Measurements from ENCODE around the gene PLD1.

Gene PLD1

DNA sequence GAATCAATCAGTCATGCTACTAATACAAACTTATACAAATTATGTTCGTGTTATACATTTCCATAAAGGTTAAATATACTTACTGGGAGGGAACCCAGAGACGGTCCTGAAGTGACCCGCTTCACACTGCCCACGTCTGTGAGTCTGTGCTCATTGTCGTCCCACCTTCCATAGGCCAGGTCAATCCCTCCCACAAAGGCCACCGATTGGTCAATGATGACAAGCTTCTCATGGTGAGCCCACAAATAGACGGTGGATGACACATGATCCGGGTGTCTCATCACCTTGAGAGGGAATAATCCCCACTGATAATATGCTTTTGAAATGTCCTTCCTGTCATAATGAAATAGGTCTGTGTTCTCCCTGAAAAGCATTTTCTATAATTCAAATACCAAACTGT lies 121.7 kb downstream of the PLD1 start:
- H3K27me3 Mint-ChIP-seq: no peaks in the 10 kb centered on the region
- H3K4me3 Mint-ChIP-seq: no peak overlapping the region
- H3K9me3 Mint-ChIP-seq: no peaks in the 10 kb centered on the region
- H3K36me3 Mint-ChIP-seq (ENCODE audit: low read depth): no peaks in the 10 kb centered on the region
- no peak overlapping the region for H3K27ac Mint-ChIP-seq
- H3K4me1 Mint-ChIP-seq (ENCODE audit: low read depth): peaks cover 9% of the 10 kb centered on the region

DNA sequence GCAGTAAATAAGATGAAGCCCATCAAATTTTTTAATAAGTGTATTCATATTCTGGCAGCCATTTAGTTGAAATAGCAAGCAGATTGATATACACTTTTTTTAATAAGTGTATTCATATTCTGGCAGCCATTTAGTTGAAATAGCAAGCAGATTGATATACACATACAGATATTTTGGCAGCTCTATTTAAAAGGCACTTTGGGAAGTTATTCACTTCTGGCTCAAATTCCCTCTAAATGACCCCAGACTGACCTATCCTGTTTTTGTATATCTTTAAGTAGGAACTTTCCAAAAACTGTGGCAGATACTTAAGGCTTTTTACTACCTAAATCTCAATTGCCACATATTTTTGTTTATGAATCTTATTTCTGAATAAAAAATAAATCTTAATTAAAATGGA lies 122.3 kb downstream of the PLD1 start:
- no peak overlapping the region for H3K4me3 Mint-ChIP-seq
- H3K27ac Mint-ChIP-seq: no peak overlapping the region
- H3K9me3 Mint-ChIP-seq: no peaks in the 10 kb centered on the region
- H3K36me3 Mint-ChIP-seq (ENCODE audit: low read depth): no peaks in the 10 kb centered on the region
- H3K27me3 Mint-ChIP-seq: peaks cover 4% of the 10 kb centered on the region
- H3K4me1 Mint-ChIP-seq (ENCODE audit: low read depth): peaks cover 9% of the 10 kb centered on the region

DNA sequence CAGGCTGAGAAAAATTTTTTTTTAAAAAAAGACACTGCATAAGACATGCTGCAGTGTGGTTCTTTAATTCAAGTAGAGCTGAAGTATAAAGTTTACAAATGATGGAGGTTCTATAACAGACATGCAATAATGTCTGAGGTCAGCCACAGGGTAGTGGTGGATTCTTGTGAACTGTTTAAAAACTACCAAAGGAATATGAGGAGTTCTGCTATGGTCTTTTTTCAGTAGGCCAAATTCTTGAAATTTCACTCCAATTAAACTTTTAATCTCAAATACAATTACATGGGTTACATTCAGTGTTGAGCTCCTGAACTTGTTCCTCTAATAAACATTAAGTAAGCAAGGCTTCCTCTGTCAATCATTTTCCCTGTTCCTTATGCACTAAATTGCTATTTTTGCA lies 122.7 kb downstream of the PLD1 start:
- peaks cover 9% of the 10 kb centered on the region for H3K4me1 Mint-ChIP-seq (ENCODE audit: low read depth)

DNA sequence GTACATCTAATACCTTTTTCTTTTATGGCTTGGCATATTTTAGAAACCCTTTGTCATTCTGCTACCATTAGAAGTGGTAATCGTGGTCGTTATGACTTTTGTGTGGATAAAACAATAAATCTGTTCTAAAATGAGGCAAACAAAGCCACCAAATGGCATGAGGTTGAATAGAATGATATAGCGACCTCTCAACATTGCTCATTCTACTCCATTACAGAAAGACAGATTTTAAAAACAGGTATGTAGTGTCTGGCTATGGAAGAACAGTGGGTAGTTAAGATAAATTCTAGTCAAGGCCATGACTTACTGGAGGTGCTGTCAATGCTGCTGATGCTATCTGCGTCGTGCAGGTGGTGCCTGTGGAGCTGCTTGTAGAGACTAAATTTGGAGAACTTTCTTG lies 123.2 kb downstream of the PLD1 start:
- peaks cover 4% of the 10 kb centered on the region for H3K27me3 Mint-ChIP-seq
- no peak overlapping the region for H3K4me3 Mint-ChIP-seq
- H3K9me3 Mint-ChIP-seq: no peaks in the 10 kb centered on the region
- peaks cover 9% of the 10 kb centered on the region for H3K4me1 Mint-ChIP-seq (ENCODE audit: low read depth)
- no peaks in the 10 kb centered on the region for H3K36me3 Mint-ChIP-seq (ENCODE audit: low read depth)
- no peak overlapping the region for H3K27ac Mint-ChIP-seq

More for the DNA sequence above, 122.7 kb downstream of the PLD1 start:
- Mint-ChIP-seq H3K27me3 (peaks cover 4% of the 10 kb centered on the region), H3K9me3 (no peaks in the 10 kb centered on the region), H3K36me3 (ENCODE audit: low read depth) (no peaks in the 10 kb centered on the region), H3K4me3 (no peak overlapping the region), H3K27ac (no peak overlapping the region)

DNA sequence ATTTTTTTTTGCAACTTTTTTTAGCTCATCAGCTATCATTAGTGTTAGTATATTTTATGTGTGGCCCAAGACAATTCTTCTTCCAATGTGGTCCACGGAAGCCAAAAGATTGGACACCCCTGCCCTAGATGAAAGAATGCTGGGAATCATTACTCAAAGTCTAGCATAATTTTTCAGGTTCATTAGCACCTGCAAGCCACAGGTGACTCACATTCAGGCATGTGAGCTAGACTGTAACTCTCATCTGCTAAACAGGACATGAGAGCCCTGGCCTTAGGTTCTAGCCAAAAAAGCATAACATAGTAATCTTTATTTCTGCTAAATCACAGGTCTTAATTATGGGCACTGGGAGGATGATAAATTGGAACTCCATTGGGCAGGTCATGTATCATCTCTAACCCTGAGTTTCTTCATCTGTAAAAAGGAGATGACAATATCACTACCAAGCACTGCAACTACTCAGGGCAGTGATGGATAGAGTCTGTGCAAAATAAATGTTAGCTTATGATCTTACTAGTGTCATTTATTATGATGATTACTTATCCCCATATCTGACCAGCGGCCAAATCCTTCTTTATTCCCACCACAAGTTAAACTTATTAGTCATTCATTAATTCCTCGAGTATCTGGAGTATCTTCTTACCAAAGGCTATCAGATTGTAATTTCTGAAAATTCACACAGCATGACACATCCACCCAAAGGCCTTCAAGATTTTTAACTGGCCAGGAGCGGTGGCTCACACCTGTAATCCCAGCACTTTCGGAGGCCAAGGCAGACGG lies 125.0 kb downstream of the PLD1 start:
- no peaks in the 10 kb centered on the region for H3K9me3 Mint-ChIP-seq
- no peak overlapping the region for H3K27ac Mint-ChIP-seq
- H3K36me3 Mint-ChIP-seq (ENCODE audit: low read depth): no peaks in the 10 kb centered on the region
- peaks cover 3% of the 10 kb centered on the region for H3K4me1 Mint-ChIP-seq (ENCODE audit: low read depth)
- peaks cover 4% of the 10 kb centered on the region for H3K27me3 Mint-ChIP-seq
- H3K4me3 Mint-ChIP-seq: no peak overlapping the region

DNA sequence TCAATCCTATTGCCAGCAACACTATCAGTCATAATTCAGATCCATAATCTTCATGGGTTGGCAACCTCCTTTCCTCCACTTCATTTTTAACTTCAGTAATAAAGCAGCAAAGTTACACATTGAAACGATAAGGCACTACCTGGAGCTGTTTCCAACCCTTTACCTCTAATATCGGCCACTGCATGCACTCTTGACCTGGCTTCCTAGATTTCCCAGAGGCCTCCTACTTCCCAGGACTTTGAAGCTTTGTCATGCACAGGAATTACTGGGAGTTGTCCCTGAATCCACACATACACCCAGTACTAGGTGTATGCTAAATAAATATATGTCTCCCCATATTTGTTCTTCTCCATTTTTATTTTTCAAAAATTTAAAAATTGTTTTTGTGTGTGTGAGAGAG lies 126.1 kb downstream of the PLD1 start:
- H3K27ac Mint-ChIP-seq: no peak overlapping the region

DNA sequence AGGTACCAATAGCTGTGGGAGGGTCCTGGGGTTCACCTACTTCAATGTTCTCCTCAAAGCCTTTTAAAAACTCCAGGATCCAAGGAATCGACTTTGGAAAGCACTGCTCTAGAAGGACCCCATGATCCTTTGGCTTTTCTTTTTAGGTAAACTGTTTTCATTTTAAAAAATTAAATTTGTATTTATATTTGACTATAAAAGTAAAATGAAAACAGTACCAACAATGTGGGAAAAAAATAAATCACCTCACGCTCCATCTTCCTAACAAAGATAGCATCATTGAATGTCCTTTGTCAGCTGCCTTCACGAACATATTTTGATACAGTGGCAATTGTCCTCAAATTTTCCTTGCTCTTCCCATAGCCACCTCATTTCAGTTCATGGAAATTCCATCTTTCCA lies 127.5 kb downstream of the PLD1 start:
- Mint-ChIP-seq H3K27me3 (peaks cover 4% of the 10 kb centered on the region), H3K9me3 (no peaks in the 10 kb centered on the region), H3K27ac (no peak overlapping the region), H3K4me1 (ENCODE audit: low read depth) (no peaks in the 10 kb centered on the region), H3K36me3 (ENCODE audit: low read depth) (no peaks in the 10 kb centered on the region), H3K4me3 (no peak overlapping the region)

More for the DNA sequence above, 126.1 kb downstream of the PLD1 start:
- Mint-ChIP-seq H3K36me3 (ENCODE audit: low read depth) (no peaks in the 10 kb centered on the region), H3K4me3 (no peak overlapping the region), H3K9me3 (no peaks in the 10 kb centered on the region), H3K4me1 (ENCODE audit: low read depth) (no peaks in the 10 kb centered on the region), H3K27me3 (peaks cover 4% of the 10 kb centered on the region)

DNA sequence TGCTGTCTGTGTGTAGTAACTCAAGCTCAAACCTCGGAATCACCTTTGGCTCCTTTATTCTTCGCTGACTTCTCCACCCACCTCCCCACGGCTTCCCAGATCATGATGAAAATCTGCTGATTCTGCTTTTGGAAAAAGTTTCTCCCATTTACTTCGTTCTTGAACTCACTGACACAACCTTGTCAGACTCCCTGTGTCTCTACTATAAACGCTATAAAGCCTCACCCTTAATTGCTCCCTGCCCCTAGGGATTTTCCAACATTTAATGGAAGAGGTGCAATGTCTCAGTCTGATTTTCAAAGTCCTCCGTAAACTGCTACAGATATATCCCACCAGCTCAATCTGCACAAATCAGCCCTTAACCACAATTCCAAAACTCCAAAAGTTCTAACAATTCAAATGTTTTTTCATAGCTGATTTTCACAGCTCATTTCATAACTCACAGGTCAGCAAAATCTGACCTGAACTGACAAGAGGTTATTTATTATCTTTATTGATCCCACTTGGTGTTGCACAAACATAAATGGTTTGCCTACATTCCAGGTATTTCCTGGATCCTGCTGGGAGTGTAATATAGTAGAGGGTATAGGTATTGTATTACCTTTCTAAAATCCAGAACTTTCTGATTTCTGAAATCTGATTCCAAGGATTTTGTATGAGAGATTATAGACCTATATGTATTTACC lies 129.4 kb downstream of the PLD1 start:
- H3K4me1 Mint-ChIP-seq (ENCODE audit: low read depth): no peaks in the 10 kb centered on the region
- H3K27me3 Mint-ChIP-seq: peaks cover 4% of the 10 kb centered on the region

DNA sequence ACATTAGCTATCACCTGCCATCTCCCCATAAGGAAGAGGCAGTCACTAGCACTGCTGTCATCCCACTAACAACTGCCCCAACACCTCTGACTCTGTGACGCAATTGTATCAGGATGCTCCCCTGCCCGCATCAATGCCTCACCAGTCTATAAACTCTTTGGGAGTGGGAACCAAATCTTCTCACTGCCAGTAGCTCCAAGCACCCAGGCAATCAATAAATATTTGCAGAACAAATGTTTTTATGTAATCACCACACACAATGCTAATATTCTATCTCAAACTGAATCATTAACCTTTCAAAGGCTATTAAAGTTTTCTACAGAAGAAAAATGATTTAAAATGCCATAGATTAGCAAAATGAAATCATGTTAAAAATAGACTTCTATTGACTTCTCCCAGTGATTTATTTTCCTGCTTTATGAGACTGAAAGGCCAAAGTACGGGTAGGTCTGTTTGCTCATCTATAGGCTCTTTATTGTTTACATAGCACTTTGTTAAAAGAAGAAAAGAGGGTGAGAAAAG lies 131.3 kb downstream of the PLD1 start:
- Mint-ChIP-seq H3K36me3 (ENCODE audit: low read depth) (no peaks in the 10 kb centered on the region), H3K27ac (no peak overlapping the region), H3K4me3 (no peak overlapping the region), H3K9me3 (no peaks in the 10 kb centered on the region), H3K27me3 (peaks cover 4% of the 10 kb centered on the region), H3K4me1 (ENCODE audit: low read depth) (no peaks in the 10 kb centered on the region)

More for the DNA sequence above, 129.4 kb downstream of the PLD1 start:
- H3K36me3 Mint-ChIP-seq (ENCODE audit: low read depth): no peaks in the 10 kb centered on the region
- H3K4me3 Mint-ChIP-seq: no peak overlapping the region
- no peak overlapping the region for H3K27ac Mint-ChIP-seq
- H3K9me3 Mint-ChIP-seq: no peaks in the 10 kb centered on the region

DNA sequence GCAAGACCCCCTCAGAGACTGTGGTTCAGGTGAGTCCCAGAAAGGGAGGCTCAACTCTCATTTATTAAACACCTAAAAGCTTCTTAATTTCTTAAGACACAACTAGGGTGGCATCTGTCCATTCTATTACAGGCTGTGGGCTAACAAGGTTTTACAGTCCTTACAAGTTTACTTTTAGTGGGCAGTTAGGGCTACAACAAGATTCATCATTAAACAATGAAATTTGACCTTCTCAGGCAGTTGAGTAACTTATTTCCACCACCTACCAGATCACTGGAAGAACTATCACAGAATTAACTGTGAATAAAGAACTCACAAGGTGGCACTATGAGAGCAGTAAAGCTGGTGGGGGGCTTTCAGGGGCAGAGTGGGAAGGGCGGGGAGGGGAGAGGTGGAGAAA lies 132.6 kb downstream of the PLD1 start:
- Mint-ChIP-seq H3K27ac (no peak overlapping the region), H3K9me3 (no peaks in the 10 kb centered on the region), H3K27me3 (no peaks in the 10 kb centered on the region), H3K4me3 (no peak overlapping the region), H3K36me3 (ENCODE audit: low read depth) (no peaks in the 10 kb centered on the region), H3K4me1 (ENCODE audit: low read depth) (no peaks in the 10 kb centered on the region)

DNA sequence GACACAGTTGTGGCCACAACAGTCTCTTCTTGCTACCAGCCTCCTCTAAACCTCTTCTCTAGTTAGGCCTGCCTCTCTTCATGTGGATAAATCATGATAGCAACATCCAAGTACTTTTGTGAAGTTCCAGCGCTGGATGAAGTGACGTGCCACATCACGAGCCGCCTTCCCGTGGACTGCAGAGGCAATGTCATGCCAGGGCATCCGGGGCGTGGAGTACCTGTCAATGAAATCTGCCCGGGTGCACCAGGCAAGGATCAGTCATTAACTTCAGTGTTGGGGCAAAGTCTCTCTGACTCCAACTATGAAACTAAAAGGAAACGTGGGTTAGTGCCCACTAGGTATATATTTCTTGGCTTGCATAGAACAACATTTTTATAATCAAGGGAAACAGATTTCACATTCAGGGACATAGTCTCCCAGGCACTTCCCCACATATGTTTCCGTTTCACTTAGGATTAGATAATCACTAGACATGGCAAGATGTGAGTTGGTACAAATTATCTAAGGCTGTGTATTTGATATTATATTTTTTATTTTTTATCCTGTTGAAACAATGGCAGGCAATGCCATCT lies 133.6 kb downstream of the PLD1 start:
- no peaks in the 10 kb centered on the region for H3K4me1 Mint-ChIP-seq (ENCODE audit: low read depth)
- H3K27ac Mint-ChIP-seq: no peak overlapping the region
- no peaks in the 10 kb centered on the region for H3K36me3 Mint-ChIP-seq (ENCODE audit: low read depth)
- H3K27me3 Mint-ChIP-seq: no peaks in the 10 kb centered on the region
- H3K4me3 Mint-ChIP-seq: no peak overlapping the region
- no peaks in the 10 kb centered on the region for H3K9me3 Mint-ChIP-seq

DNA sequence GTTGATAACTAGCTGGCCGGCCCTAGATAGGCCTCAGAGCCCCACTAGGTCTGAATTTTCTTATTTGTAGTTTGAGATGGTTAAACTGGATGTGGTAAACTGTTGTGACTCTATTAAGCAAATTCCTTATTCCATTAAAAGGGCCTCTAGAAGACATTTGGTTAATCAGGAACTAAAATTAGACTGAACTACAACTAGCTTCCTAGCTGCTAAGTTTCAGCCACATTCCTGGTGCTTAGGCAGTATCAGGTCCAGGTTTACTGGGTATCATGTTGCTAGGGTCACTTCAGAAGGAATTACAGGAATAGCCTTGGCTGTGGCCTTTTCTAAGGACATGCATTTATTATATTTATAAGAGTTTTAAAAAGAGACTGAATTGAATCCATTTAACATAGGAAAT lies 136.3 kb downstream of the PLD1 start:
- Mint-ChIP-seq H3K36me3 (ENCODE audit: low read depth) (no peaks in the 10 kb centered on the region), H3K4me3 (no peak overlapping the region), H3K9me3 (no peaks in the 10 kb centered on the region), H3K27ac (no peak overlapping the region), H3K4me1 (ENCODE audit: low read depth) (no peaks in the 10 kb centered on the region), H3K27me3 (no peaks in the 10 kb centered on the region)

DNA sequence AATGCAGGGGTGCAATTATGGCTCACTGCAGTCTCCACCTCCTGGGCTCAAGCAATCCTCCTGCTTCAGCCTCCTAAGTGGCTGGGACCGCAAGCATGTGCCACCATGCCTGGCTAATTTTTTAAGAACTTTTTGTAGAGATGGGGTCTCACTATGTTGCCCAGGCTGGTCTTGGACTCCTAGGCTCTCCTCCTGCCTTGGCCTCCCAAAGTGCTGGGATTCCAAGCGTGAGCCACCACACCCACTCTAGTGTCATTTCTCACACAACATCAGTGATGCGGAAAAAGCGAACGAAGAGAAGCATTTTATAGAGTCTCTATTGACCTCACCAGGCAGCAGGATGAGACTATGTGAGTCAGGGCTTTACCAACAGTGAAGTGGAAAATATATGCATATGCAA lies 137.7 kb downstream of the PLD1 start:
- no peaks in the 10 kb centered on the region for H3K9me3 Mint-ChIP-seq
- no peaks in the 10 kb centered on the region for H3K27me3 Mint-ChIP-seq
- no peak overlapping the region for H3K27ac Mint-ChIP-seq
- no peak overlapping the region for H3K4me3 Mint-ChIP-seq
- no peaks in the 10 kb centered on the region for H3K4me1 Mint-ChIP-seq (ENCODE audit: low read depth)
- no peaks in the 10 kb centered on the region for H3K36me3 Mint-ChIP-seq (ENCODE audit: low read depth)

DNA sequence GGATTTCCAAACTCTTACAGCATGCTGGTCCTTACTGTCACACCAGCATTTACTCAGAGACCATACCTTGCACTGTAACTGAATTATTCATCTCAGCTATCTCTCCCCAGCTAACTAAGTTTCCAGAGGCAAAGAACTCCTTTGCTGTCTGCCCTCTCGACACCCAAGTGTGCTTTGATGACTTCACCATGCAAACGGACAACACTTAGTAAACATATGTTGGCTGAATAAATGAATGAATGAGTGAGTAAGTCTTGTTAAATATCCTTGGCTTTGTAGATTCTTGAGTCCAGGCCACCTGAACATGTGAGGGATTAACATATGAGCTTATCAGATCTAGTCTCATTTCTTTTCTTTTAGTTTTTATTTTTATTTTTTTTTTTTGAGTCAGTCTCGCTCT lies 138.2 kb downstream of the PLD1 start:
- Mint-ChIP-seq H3K4me1 (ENCODE audit: low read depth) (no peaks in the 10 kb centered on the region), H3K4me3 (no peak overlapping the region), H3K27ac (no peak overlapping the region), H3K9me3 (no peaks in the 10 kb centered on the region), H3K27me3 (no peaks in the 10 kb centered on the region), H3K36me3 (ENCODE audit: low read depth) (no peaks in the 10 kb centered on the region)

DNA sequence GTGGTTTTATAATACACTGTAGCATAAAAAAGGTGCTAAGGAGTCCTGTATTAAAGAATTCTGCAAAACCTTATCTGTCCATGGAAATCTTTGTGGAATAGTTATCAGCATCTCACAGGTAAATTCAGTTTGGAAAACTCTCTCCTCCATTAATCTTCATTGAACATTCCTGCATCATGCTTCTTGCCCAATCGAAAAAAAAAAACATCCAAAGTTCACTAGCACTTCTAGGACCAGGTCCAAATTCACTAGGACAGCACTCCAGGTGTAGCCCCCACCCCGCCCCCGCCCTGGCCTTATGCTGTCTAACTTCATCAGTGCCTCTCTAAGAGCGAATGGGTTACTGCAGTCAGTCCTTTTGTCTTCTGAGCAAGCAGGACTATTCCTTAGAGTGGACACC lies 138.6 kb downstream of the PLD1 start:
- H3K4me3 Mint-ChIP-seq: no peak overlapping the region

More for the DNA sequence above, 138.6 kb downstream of the PLD1 start:
- Mint-ChIP-seq H3K27ac (no peak overlapping the region), H3K9me3 (no peaks in the 10 kb centered on the region), H3K4me1 (ENCODE audit: low read depth) (no peaks in the 10 kb centered on the region), H3K36me3 (ENCODE audit: low read depth) (no peaks in the 10 kb centered on the region), H3K27me3 (no peaks in the 10 kb centered on the region)

All from stimulated activated naive CD8-positive, alpha-beta T cell treated with anti-CD3 and anti-CD28 coated beads, Interleukin-15, Interleukin-2, amounts not matched to agents 100 ng/mL and 50 ng/mL, for 24 hours (primary cell).